ENCODE data around the gene ABCG4.
"Not testable (repeated sequence)": the region's sequence is repeated elsewhere in the genome, so short reads cannot be mapped to it uniquely, and the experiment has no call there.

DNA sequence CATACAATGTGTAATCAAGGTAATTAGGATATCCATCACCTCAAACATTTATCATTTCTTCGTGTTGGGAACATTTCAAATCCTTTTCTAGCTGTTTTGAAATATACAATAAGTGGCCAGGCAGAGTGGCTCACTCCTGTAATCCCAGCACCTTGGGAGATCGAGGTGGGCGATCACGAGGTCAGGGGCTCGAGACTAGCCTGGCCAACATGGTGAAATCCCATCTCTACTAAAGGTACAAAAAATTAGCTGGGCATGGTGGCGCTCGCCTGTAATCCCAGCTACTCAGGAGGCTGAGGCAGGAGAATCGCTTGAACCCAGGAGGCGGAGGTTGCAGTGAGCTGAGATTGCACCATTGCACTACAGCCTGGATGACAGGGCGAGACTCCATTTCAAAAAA lies 9.6 kb upstream of the ABCG4 start:
- TF ChIP-seq, protein P1, sequence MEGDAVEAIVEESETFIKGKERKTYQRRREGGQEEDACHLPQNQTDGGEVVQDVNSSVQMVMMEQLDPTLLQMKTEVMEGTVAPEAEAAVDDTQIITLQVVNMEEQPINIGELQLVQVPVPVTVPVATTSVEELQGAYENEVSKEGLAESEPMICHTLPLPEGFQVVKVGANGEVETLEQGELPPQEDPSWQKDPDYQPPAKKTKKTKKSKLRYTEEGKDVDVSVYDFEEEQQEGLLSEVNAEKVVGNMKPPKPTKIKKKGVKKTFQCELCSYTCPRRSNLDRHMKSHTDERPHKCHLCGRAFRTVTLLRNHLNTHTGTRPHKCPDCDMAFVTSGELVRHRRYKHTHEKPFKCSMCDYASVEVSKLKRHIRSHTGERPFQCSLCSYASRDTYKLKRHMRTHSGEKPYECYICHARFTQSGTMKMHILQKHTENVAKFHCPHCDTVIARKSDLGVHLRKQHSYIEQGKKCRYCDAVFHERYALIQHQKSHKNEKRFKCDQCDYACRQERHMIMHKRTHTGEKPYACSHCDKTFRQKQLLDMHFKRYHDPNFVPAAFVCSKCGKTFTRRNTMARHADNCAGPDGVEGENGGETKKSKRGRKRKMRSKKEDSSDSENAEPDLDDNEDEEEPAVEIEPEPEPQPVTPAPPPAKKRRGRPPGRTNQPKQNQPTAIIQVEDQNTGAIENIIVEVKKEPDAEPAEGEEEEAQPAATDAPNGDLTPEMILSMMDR (IDR thresholded peaks at IDR 0.05): not testable (repeated sequence)
- TF ChIP-seq POLR2A (IDR thresholded peaks at IDR 0.05): not testable (repeated sequence)

All from adrenal gland (tissue), 5 donors.